ENCODE measurements around the gene LGALS1. TPM values are rescaled to one million over a fixed set of nuclear protein-coding genes. Genes with fewer than 3 reads are reported as not detected.

Gene LGALS1
- total RNA-seq, 2 donors from 2014 or later, result 1,470 to 1,957 TPM

- Histone ChIP-seq H3K27me3 (replicated peaks; ENCODE audit: insufficient read depth) (no peaks in the 10 kb centered on the region), H3K9me3 (no peaks in the 10 kb centered on the region), H3K4me3 (peak overlapping the region; percentile 71), H3K36me3 (no peaks in the 10 kb centered on the region), H3K27ac (peak overlapping the region; percentile 81 to 83), H3K4me1 (ENCODE audit: control insufficient read depth in 1 of 2, low read depth in 2 of 2) (peaks cover 11 to 39% of the 10 kb centered on the region in 2 donors)
- no peak for TF ChIP-seq CTCF (IDR thresholded peaks at IDR 0.05)
- DNase-seq (ENCODE audit: low spot score) (no peak), ATAC-seq (ENCODE audit: insufficient number of reproducible peaks, low FRiP score, low read depth) (no peak)
These were observed 17.8 kb upstream of the LGALS1 start for GRCh38 chr22:37657590-37658132.

- peaks cover 11 to 39% of the 10 kb centered on the region in 2 donors for H3K4me1 ChIP-seq (ENCODE audit: control insufficient read depth in 1 of 2, low read depth in 2 of 2)
These were observed 17.0 kb upstream of the LGALS1 start, which contains the start of gene PDXP for GRCh38 chr22:37658133-37659065. PDXP (plus strand) TSS chr22:37658723; CDS start chr22:37658783, 60 bp downstream.

GRCh38 chr22:37659066-37659896, 16.2 kb upstream of the LGALS1 start:
- TF ChIP-seq CTCF (IDR thresholded peaks at IDR 0.05), result no peak
- Histone ChIP-seq H3K36me3 (no peaks in the 10 kb centered on the region), H3K4me1 (ENCODE audit: control insufficient read depth in 1 of 2, low read depth in 2 of 2) (peaks cover 11 to 39% of the 10 kb centered on the region in 2 donors), H3K27ac (no peak overlapping the region), H3K27me3 (replicated peaks; ENCODE audit: insufficient read depth) (no peaks in the 10 kb centered on the region), H3K9me3 (no peaks in the 10 kb centered on the region), H3K4me3 (peak overlapping the region; percentile 71)
- no peak for DNase-seq (ENCODE audit: low spot score)
- ATAC-seq (ENCODE audit: insufficient number of reproducible peaks, low FRiP score, low read depth), result no peak

More at GRCh38 chr22:37658133-37659065, 17.0 kb upstream of the LGALS1 start, which contains the start of gene PDXP:
- TF ChIP-seq CTCF (IDR thresholded peaks at IDR 0.05), result no peak
- Histone ChIP-seq H3K4me3 (peak within 1 kb of the TSS; percentile 71), H3K9me3 (no peaks in the 10 kb centered on the region), H3K27ac (peak within 1 kb of the TSS; percentile 81 to 83), H3K36me3 (no peaks in the 10 kb centered on the region), H3K27me3 (replicated peaks; ENCODE audit: insufficient read depth) (no peaks in the 10 kb centered on the region)
- DNase-seq (ENCODE audit: low spot score) (peak; percentile 97), ATAC-seq (ENCODE audit: insufficient number of reproducible peaks, low FRiP score, low read depth) (peak; percentile 95)

GRCh38 chr22:37659897-37660708, 15.3 kb upstream of the LGALS1 start:
- no peak overlapping the region for H3K27ac ChIP-seq
- no peaks in the 10 kb centered on the region for H3K9me3 ChIP-seq
- no peak for TF ChIP-seq CTCF (IDR thresholded peaks at IDR 0.05)
- H3K27me3 ChIP-seq (replicated peaks; ENCODE audit: insufficient read depth), result no peaks in the 10 kb centered on the region
- no peak for DNase-seq (ENCODE audit: low spot score)
- peaks cover 11 to 39% of the 10 kb centered on the region in 2 donors for H3K4me1 ChIP-seq (ENCODE audit: control insufficient read depth in 1 of 2, low read depth in 2 of 2)
- peak overlapping the region; percentile 71 for H3K4me3 ChIP-seq
- H3K36me3 ChIP-seq, result no peaks in the 10 kb centered on the region
- ATAC-seq (ENCODE audit: insufficient number of reproducible peaks, low FRiP score, low read depth), result no peak

Data from thoracic aorta (tissue), 2 donors.